Smooth muscle cell of the brain vasculature (primary cell): ENCODE measurements around the gene KCNG1.

Source experiments
- DNase-seq: peaks from one replicate; pipeline ENCODE4 v3.0.0-alpha.2; 2012; ENCODE audit warnings: low read depth, low spot score

KCNG1 gene

DNA sequence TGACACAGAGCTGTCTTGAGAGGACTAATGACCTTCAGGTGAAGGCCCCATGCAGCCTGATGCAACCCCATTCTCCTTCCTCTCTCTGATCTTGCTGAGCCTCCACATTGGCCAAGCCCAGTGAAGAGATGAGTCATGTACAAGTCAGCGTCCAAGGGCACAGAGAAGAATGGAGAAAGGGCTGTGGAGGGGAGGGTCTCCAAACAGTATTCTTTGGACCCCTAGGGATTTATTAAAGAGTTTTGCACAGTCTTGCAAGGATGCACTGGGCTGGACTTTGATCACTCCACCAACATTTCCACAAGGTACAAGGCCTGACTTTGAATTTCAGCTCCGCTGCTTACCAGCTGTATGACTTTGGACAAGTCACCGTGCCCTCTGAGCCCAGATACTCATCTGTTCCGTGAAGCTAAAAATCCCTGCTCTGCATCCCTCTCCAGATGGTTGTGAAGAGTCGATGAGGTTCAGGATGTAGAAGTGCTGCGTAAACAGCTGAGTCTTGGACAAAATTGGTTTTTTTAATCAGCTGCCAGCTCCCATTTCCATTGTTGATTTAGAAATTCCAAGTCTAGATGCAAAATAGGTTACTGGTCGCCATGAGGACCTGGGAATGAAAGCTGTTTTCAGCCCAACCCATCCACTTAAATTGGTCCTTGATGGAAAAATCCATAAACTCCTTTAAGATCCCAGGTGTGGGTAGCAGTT, 14.1 kb upstream of the KCNG1 start:
- DNase-seq, result no peak

DNA sequence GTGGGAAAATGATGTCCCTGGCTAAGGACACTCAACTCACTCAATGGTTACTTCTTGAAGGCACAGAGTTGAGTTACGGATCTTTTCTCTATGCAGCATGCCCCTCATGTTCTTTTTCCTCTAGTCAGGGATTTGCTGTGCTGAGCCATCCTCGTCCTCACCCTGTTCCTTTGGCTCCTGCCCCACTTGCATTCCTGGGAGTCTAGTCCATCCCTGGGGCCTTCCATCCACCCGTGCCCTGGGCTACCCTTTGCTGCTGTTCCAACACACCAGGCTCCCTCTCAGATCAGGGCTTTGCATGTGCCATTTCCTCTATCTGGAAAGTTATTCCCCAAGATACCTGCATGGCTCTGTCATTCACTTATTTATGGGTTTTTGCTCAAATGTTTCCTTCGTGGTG, 13.3 kb upstream of the KCNG1 start:
- DNase-seq, result no peak

DNA sequence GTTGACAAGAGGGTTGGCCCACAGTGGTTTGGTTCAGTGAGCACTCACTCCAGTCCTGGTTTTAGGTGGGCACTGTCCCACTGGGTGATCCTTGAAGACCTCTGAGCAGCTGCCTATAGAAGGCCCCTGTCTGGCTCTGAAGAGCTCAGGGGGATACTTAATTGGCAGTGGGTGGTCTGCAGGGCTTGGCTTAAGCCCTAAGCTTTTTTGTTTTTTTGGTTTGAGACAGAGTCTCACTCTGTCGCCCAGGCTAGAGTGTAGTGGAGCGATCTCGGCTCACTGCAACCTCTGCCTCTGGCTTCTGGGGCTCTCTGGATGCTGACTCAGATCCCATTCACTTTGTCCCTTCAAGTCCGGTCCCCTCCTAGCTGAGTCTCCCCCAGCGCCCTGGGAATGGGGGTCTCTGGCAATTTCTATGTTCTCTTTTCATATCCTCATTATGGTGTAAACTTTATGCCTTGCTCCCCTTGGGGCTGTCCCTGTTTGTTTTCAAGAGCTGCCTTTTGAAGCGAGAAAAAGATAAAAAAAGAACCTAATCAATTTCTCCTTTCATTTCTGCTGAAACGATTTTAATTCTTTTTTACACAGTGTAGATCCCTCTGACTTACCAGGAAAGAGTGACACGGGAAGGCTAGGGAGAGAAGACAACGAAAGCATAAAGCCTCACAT, 12.2 kb upstream of the KCNG1 start:
- no peak for DNase-seq

DNA sequence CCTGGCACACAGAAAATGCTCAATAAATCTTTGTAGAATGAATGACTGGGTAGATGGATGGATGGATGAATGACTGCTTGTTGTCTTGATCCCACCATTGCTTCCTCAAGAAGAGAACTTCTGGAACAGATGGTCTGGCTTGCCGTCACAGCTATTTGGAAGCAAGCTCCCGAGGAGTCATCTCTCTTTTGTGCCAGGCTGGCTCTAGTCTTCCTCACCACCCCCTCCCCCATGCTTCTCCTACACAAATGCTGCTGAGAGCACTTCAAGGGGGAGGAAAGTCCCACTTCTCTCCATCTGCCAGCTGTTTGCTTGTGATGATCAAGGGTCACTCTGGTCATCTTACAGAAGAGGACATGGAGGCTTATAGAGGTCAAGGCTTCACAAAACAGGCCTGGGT, 11.6 kb upstream of the KCNG1 start:
- DNase-seq, result no peak

DNA sequence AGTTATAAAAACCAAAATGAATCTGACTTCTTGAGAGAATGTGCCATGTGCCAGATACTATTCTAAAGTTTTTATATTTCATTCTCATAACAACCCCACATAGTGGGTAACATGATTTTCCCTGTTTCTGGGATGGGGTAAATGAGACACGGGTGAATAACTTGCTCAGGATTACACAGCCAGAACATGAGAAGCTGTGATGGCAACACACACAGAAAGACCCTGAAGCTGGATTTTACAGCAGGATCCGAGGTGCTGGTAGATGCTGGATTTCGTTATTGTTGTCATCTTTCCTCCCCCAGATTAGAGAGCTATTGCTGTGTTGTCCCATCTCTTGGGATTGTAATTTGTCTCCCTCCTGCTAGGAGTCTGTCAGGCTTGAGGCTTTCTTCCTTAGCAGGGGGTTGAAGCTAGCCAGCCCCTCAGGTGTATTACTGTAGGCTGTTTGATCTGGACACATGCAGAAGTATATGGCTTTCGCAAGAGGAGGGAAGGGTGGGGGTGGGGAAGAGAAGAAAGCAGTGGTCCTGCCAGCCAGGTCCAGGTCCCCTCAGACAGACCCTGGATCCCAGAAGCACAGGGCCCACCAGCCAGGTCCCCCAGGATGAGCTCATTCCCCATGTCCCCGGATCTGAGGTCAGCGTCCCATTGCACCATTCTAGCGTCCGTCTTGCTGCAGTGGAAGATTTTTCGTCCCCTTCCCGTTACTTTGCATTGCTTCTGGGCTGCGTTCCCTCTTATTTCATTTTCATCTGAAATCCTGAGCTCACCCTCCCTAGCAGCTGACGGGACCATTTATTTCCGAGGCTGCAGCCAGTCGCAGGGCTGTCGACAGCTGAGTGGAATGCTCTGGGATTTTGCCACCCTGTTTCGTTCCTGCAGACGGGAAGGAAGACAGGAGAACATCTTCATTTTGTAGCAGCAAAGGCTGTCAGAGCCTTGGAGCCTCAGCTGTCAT, 7.3 kb upstream of the KCNG1 start:
- DNase-seq, result no peak

DNA sequence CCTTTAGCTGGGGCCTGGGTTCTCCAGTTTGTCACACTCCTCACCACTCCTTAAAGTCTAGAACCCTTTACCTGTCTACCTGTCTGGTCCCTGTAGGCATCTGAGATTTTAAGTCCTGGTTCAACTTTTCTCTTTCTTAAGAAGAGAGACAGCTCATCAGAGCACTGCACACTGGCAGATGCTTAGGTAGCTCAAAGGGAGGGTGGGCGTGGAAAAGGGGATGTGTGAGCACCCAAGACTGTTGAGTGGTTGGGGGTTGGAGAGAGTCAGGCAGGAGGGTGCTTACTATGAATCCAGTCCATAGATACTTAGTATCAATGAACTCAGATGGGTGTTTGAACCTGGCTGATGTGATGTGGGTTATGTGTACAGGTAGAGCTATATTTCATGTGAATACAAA, 6.6 kb upstream of the KCNG1 start:
- DNase-seq, result no peak

DNA sequence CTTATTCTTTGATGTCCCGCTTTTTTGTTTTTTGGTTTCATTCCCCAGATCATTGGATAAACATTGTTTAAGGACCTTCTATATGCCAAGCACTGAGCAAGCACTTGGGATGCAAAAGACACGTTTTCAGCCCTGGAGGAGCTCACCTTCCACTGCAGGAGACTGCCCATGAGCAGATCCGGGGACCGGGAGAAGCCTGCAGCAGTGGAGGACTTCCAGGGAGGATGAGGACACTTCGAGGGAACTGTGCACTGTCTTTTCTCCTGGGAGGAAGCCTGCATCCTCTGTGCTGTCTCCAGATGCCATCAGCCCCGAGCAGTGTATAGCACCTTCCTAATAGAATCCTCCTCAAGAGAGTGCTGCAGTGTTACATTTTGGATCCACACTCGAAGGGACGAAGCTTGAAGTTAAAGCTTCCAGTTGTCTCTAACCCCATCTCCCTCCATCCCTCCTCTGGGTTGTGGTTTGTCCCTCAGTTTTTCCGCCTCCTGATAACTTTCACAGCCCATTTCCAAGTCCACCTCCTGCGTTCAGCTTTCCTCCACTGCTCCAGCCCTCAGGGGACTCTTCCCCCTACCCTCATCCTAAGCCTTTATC, 5.8 kb upstream of the KCNG1 start:
- no peak for DNase-seq

DNA sequence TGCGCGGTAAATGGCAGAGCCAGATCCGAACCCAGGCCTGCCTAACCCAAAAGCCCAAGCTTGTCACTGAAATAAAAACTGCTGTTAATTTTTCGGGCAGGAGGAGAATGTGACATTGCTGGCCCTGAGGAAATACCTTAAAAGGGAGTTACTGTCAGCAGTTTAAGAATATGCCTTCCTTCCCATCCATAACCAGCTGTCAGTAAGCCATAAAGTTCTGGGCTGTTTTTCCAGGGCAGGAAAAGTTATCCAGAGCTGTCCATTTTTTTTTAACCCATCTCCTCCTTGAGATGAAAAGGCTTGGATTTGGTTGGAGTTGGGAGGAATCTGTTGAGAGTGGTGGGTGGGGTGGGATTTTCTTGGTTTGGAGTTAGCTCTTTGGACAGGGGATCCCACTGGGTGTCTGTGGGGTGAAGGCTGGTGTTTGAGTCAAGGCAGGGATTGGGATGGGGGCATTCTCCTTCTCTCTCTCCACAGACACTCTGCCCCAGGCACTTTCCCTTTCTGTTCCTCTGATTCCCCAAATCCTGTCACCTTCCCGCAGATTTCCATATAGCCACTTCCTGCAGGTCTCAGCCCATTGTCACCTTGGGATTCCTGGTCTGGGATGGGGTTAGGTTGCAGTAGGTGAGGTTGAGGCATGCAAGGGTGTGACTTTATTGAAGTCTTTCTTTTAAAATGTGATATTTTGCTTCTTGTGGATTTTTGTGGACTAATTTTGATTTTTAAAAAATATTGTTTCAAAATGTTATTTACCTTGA, 4.3 kb upstream of the KCNG1 start:
- no peak for DNase-seq

DNA sequence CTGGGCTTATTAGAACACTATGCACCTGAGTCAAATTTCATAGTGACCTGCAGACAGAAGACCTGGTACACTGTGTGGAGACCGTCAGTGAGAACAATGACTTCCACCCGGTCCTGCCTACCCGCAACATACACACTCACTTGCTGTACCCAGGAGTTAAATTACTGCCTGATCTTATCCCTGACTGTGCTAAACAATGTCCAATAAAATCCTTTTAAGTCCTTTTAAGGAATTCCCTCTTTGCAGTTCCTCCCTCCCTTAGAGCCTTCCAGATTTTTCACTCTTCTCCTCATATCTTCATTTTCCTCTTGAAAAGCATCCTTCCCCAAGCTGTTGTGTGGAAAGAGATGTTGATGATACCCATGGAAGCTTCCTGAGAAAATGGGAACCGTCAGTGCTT, 3.4 kb upstream of the KCNG1 start:
- no peak for DNase-seq

DNA sequence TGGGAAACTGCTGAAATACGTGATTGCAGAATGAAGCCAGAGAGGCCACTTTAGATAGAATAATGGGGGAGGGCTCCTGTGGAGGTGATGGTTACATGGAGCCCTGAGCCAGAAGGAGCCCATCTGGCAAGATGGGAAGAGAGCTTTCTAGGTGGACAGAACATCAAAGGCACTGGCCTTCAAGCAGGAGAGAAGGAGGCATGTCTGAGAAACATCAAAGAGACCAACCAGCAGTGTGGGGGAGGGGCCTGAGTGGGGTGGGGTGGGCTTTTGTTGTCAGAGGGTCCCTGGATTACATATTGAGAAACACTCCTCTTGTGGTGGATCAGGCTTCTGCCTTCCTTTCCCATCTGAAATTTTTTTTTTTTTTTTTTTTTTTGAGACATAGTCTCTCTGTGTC, 1.9 kb upstream of the KCNG1 start:
- DNase-seq, result no peak

DNA sequence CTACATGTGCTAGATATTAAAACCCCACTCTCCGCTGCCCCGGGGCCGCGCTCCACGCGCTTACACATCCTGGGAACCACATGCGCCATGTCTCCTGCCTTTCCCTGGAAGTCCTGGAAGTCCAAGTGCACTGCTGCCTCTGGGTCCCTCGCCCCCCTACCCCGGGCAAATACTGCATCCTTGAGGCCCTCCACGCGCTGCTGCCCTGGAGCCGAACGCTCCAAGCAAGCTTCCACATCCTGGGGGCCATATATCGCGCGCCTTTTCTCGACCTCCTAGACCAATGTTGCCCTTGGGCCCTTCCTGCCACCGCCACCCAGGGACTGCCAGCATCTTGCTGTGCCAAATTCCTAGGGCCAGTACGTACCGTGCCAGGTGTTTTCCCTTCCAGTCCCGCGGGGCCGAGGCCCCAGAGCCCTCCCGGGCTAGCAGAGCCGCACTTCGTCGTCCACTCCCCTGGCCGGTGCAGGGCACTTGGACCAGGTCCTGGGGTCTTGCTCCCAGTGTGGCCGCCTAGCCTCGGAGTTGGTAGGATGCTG, 779 bp upstream of the KCNG1 start:
- DNase-seq, result no peak

DNA sequence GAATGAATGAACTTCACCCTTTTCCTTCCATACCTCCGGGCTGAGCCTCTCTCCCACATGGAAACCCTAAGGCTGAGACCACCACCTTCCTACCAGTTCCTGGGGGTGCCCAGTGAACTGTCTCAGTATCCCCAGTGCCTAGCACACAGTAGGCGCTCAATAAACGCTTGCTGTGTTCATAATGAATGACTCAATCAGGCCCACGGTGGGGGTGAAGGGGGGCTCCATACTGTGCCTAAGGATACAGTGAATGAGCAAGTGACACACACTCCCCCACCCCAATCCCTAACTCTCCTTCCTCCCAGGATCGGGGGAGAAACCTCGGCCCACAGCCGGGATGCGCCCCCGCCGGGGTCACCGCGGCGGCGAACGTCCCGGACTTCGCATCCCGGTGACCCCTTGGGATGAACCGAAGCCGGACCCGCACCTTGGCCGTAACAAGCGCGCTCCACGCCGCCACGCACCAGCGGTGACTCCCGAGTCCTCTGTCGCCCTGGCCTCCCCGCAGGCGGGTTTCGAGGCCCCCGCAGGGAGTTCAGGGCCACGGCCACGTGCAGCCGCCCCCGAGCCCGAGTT, 592 bp downstream of the KCNG1 start:
- no peak for DNase-seq

DNA sequence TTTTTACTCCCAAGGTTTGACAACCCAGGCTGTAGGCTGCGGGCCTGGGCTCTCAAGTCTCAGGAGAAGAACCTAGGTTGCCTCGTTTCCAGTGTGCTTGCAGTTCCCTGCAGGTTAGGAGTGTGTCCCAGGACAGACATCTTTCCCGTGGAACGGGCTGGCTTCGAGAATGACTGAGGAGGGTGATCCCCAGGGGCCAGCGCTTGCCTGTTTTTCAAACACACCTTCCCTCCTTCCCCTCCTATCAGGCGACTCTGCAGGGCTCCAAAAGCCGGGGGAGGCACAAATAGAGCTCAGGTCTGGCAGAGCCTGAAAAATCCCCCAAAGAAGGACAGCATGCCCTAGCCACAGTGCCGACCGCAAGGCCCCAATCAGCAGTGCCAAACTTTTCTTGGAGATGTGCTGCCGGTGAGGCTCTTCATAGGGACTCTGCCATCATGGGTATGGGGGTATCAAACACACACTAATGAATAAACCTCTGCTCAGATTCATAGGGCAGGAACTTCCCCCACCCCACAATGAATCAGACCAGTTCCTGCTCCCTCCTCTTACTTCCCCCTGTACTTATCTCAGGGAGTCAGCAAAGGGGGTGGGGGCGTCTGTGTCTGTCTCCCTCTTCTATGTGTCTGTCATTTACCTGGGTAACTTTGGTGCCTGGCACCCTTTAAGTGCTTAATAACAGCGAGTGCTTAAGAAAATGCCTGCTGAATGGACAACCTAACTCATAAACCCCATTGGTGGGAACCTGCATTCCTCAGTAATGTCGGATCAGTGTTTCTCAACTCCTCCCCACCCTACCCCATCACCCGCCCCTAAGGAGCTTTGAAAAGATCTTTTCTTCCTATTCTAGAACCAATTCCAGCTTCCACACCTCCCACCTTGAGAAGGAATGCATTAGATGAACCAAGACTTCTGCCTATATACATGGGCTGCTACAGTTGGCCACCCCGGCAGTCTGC, 1.6 kb downstream of the KCNG1 start:
- no peak for DNase-seq

DNA sequence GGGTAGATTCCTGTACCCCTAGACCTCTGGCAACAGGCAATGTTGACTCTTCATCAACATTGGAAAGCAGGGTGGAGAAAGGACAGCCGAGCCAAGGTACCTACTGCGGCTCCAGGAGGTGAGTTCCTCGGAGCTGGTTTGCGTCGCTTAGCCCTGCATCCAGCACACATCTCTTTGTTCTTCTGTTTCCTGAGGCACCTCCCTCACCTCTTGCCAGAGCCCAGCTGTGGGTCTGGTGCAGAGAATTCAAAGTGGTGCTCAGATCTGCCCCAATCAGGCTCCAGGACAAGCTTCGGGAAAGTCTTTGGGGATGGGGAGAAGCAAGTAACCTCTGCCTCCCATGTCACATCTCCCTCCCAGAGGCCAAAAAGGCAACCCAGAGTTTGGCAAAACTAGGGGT, 2.2 kb downstream of the KCNG1 start:
- no peak for DNase-seq

DNA sequence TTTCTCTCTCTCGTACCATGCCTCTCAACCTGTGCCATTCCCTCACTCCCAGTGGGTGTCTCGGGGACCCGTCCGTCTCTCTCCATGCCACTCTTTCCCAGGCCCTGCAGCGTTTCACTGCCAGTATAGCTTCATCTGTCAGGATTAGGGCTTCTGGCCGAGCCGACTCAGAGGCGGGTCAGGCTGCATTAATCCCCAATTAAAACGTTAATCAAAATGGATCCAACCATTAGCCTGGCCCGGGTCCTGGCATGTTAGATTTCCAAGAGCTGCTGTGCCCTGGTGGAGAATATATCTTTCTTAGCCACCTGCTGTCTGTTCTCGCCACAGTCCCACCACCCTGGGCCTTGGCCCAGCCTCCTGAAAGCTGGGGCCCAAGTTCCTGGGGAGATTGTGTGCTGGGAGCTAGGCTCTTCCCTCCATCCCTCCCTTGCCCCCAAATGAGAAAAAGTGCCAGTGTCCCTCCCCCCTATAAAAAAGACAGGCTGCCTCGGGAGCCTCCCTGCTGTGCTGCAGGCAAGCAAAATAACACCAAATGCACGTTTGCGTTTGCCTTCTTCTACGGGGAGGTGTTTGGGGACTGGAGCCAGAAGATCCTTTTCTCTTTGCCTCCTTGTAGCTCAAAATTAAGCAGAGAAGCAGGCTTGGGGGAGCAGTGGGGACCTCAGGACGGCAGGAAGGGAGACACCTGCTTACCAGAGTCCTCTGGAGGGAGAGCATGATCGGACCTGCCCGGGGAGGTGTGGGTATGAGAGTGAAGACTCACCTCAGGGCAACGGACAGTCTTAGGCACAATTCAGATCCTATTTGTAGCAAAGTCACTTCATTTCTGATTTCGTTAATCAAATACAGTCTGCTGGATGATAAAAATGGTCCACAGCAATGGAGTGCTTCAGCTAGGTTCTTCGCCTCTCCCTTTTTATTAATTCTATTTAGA, 3.0 kb downstream of the KCNG1 start:
- DNase-seq, result no peak

DNA sequence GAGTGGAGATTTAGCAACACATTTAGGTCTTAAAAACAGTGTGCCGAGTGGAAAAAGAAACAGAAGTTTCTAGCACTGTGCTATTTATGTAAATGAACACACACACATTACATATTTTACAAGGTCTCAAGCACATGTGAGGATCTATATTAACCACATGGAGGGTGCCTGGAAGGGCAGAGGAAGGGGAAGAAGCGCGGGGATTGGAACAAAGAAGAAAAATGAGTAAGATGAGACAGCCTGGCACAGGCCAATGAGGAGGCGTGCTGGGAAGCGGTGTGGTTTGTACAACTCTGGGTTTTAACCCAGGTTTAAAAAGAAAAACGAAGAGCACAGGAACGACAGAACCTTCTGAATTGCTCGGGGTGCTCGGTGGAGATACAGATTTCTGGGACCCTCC, 5.7 kb downstream of the KCNG1 start:
- no peak for DNase-seq

DNA sequence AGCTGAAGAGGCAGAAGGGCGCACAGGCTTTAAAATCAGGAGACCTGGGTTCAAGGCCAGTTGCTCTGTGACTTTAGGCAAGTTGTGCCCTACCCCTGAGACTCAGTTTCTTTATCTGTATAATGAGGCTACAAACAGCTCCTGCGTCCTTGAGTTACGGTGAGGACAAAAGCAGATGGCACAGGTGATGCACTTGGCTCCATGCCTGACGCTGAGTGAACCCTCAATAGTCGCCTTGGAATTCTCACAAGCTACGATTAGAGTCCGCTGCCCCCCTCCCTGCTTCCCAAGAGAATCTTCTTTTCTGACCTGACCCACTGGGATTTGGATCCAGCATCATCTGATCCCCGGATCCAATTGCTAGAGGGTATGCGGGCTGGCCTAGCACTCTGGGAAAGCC, 6.4 kb downstream of the KCNG1 start:
- no peak for DNase-seq
